ENCODE results near the gene SLC17A3. TPM values are rescaled to one million over a fixed set of nuclear protein-coding genes. Genes with fewer than 3 reads are reported as not detected.

SLC17A3 gene
- total RNA-seq, 4 donors from 2014 or later, result not detected

- peaks cover 0 to 3% (median 0%) of the 10 kb centered on the region in 4 donors for H3K9me3 ChIP-seq
- TF ChIP-seq EP300 (IDR thresholded peaks at IDR 0.05) (no peak), POLR2A (IDR thresholded peaks at IDR 0.05) (no peak)
- TF ChIP-seq, protein P1, sequence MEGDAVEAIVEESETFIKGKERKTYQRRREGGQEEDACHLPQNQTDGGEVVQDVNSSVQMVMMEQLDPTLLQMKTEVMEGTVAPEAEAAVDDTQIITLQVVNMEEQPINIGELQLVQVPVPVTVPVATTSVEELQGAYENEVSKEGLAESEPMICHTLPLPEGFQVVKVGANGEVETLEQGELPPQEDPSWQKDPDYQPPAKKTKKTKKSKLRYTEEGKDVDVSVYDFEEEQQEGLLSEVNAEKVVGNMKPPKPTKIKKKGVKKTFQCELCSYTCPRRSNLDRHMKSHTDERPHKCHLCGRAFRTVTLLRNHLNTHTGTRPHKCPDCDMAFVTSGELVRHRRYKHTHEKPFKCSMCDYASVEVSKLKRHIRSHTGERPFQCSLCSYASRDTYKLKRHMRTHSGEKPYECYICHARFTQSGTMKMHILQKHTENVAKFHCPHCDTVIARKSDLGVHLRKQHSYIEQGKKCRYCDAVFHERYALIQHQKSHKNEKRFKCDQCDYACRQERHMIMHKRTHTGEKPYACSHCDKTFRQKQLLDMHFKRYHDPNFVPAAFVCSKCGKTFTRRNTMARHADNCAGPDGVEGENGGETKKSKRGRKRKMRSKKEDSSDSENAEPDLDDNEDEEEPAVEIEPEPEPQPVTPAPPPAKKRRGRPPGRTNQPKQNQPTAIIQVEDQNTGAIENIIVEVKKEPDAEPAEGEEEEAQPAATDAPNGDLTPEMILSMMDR (IDR thresholded peaks at IDR 0.05), result no peak
- DNase-seq (ENCODE audit: low spot score in 2 of 2), result no peak
- no peak overlapping the region for H3K27ac ChIP-seq
- H3K36me3 ChIP-seq, result no peaks in the 10 kb centered on the region
- no peaks in the 10 kb centered on the region for H3K4me1 ChIP-seq
- H3K27me3 ChIP-seq, result no peaks in the 10 kb centered on the region
- no peak overlapping the region for H3K4me3 ChIP-seq
- WGBS, 2 donors, result 63 to 65% methylated on average over 3 of the region's 3 CpGs
Observed at GRCh38 chr6:25815194-25815593, 58.8 kb downstream of the SLC17A3 start.

DNA sequence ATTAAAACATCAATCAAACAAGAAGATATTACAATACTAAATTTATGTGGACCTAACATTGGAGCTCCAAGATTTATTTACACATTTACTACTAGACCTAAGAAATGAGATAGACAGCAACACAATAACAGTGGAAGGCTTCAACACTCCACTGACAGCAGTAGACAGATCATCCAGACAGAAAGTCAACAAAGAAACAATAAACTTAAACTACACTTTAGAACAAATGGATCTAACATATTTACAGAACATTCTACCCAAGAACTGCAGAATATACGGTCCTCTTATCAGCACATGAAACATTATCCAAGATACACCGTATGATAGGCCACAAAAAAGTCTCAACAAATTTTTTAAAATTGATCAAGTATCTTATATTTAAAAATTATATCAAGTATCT is 69.2 kb downstream of the SLC17A3 start:
- no peaks in the 10 kb centered on the region for H3K36me3 ChIP-seq
- no peak overlapping the region for H3K4me3 ChIP-seq
- H3K27me3 ChIP-seq, result no peaks in the 10 kb centered on the region
- H3K4me1 ChIP-seq, result no peaks in the 10 kb centered on the region
- TF ChIP-seq EP300 (IDR thresholded peaks at IDR 0.05) (no peak), POLR2A (IDR thresholded peaks at IDR 0.05) (no peak)
- TF ChIP-seq, protein P1 (IDR thresholded peaks at IDR 0.05), result no peak
- WGBS, 2 donors, result 92 to 94% methylated on average over 2 of the region's 2 CpGs
- DNase-seq (ENCODE audit: low spot score in 2 of 2), result no peak
- H3K9me3 ChIP-seq, result peaks cover 0 to 4% (median 0%) of the 10 kb centered on the region in 4 donors
- H3K27ac ChIP-seq, result no peak overlapping the region

GRCh38 chr6:25801436-25801835 is 72.6 kb downstream of the SLC17A3 start:
- Histone ChIP-seq H3K36me3 (no peaks in the 10 kb centered on the region), H3K4me3 (no peak overlapping the region), H3K27ac (no peak overlapping the region), H3K9me3 (peaks cover 0 to 4% (median 0%) of the 10 kb centered on the region in 4 donors), H3K27me3 (no peaks in the 10 kb centered on the region), H3K4me1 (no peaks in the 10 kb centered on the region)
- WGBS, 2 donors, result 82 to 85% methylated on average over 4 of the region's 4 CpGs
- TF ChIP-seq EP300 (IDR thresholded peaks at IDR 0.05) (no peak), POLR2A (IDR thresholded peaks at IDR 0.05) (no peak)
- TF ChIP-seq, protein P1 (IDR thresholded peaks at IDR 0.05), result no peak
- DNase-seq (ENCODE audit: low spot score in 2 of 2), result no peak

Other genes starting within 250 kb of the SLC17A3 start
- gene SCGN, start 222.0 kb downstream of the SLC17A3 start, total RNA-seq, result not detected
- gene SLC17A4, start 119.5 kb downstream of the SLC17A3 start, total RNA-seq, result not detected
- gene SLC17A1, start 42.2 kb downstream of the SLC17A3 start, total RNA-seq, result not detected
- not detected for gene SLC17A2, start 56.4 kb upstream of the SLC17A3 start, total RNA-seq
- 10 to 100 TPM in 2 of 4 donors, 1 to 10 TPM in 2; 8.8 to 12.2 (median 9.5) TPM for gene TRIM38, start 88.6 kb upstream of the SLC17A3 start, total RNA-seq
- 10 to 100 TPM in 2 of 4 donors, 1 to 10 TPM in 2; 5.9 to 11.0 (median 9.0) TPM for gene HFE, start 213.2 kb upstream of the SLC17A3 start, total RNA-seq

Data from tibial nerve (tissue), 4 donors.